Choroid plexus epithelial cell (primary cell): ENCODE results near the gene PPM1A.

ENCODE experiments used
- DNase-seq: peaks from one replicate; pipeline ENCODE4 v3.0.0-alpha.2; 2010; ENCODE audit warnings: low read depth
- H3K4me3 ChIP-seq: 2 replicates; pipeline ENCODE4 v1.5.1; 2011; ENCODE audit warnings: low read depth, mild to moderate bottlenecking, control low read depth, low read length, moderate library complexity
- TF ChIP-seq, protein P1 (sequence below): conservative IDR thresholded peaks from 2 replicates; pipeline ENCODE4 v1.5.1; 2011; ENCODE audit warnings: low read depth, mild to moderate bottlenecking, control low read depth, inconsistent platforms, low read length, moderate library complexity

PPM1A gene

DNA sequence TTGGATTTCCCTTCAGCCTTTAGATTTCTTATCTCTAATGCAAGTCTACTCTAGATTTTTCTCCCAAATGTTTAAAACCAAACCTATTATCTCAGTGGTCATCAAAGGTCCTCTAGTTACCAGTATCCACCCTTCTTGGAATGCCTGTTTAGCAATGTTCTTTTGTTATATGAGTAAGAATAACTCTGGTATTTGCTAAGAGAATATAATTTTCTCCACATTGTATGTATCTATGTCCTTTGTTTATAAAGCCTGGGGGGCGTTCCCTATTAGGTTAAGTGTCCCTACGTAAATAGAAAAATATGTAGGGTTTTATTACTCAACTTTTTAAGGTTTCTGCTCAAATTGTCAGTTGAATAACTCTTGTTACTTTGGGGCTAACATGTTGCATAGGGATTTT lies 27.3 kb downstream of the PPM1A start:
- DNase-seq: no peak
- TF ChIP-seq, protein P1, sequence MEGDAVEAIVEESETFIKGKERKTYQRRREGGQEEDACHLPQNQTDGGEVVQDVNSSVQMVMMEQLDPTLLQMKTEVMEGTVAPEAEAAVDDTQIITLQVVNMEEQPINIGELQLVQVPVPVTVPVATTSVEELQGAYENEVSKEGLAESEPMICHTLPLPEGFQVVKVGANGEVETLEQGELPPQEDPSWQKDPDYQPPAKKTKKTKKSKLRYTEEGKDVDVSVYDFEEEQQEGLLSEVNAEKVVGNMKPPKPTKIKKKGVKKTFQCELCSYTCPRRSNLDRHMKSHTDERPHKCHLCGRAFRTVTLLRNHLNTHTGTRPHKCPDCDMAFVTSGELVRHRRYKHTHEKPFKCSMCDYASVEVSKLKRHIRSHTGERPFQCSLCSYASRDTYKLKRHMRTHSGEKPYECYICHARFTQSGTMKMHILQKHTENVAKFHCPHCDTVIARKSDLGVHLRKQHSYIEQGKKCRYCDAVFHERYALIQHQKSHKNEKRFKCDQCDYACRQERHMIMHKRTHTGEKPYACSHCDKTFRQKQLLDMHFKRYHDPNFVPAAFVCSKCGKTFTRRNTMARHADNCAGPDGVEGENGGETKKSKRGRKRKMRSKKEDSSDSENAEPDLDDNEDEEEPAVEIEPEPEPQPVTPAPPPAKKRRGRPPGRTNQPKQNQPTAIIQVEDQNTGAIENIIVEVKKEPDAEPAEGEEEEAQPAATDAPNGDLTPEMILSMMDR: no peak
- H3K4me3 ChIP-seq: no peak overlapping the region

- TF ChIP-seq, protein P1: no peak
- no peak for DNase-seq
These were observed 28.7 kb downstream of the PPM1A start for GRCh38 chr14:60277605-60278190.

DNA sequence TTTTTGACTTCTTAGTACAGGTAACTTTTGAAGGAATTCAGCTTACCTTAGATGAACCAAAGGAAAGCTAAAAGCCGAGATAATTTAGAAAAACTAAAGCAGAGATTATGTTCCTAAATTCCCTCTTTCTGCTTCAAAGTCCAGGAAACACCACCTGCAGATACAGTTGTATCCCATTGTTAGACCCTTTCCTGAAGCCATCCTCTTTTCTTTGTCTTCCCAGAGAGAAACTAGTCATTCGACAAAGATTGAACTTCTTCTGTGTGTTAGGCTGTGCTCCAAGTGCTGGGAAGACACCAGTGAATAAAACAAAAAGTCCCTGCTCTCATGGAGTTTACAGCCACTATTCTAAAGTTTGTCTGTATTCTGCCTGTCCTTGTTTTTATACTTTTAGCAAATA lies 29.3 kb downstream of the PPM1A start:
- H3K4me3 ChIP-seq: no peak overlapping the region
- TF ChIP-seq, protein P1: no peak
- DNase-seq: no peak

More at GRCh38 chr14:60277605-60278190, 28.7 kb downstream of the PPM1A start:
- H3K4me3 ChIP-seq: no peak overlapping the region

GRCh38 chr14:60287452-60287851 lies 38.4 kb downstream of the PPM1A start:
- no peak overlapping the region for H3K4me3 ChIP-seq
- TF ChIP-seq, protein P1: no peak

GRCh38 chr14:60288279-60288678 lies 39.3 kb downstream of the PPM1A start:
- no peak for DNase-seq
- TF ChIP-seq, protein P1: no peak
- H3K4me3 ChIP-seq: no peak overlapping the region

More at GRCh38 chr14:60287452-60287851, 38.4 kb downstream of the PPM1A start:
- no peak for DNase-seq

DNA sequence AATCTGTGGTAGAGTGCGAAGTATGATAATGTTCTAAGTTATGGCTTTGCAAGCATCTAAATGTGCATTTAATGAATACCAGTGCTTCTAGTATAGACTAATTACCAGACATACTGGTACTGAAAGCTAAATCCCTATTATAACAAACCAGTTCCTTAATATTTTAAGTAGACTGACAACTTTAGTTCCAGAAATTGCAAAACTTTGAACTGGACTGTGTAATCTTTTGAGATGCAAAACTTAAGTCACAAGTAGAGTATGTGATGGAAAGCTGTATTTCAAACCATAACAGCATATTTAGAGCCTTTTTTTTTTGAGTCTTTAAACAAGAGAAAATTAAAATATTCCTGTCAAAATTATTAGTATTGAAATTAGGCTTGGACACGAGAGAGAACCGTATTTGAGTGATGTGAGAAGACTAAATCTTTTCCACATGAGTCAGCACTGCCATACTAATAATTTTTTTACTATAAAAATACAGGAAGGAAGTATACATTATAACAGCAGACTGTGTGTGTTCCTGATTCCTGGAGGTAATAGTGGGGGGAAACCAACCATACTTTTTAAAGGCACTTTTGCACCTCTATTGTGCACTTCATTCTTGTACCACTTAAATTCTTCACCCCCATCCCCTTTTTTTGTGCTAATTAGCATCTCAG lies 45.5 kb downstream of the PPM1A start:
- no peak overlapping the region for H3K4me3 ChIP-seq
- TF ChIP-seq, protein P1: no peak
- DNase-seq: peak; percentile 26

DNA sequence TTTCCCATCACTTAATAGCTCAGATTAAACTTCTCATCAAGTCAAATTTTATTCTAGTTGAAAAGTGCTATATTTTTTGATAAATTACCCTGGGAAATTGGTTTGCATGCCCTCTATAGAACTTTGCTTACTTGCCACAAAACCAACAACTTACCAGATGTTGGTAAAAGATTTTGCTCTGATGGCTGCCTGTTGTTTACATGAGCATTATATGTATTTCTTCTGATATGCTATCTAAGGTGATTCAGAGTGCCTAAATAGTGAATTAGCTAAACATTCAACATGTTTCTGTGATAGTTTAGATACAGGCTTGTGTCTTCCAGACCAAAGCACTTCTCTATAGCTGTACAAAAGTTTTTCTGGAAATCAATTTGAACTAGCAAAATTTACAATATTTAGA lies 51.0 kb downstream of the PPM1A start:
- no peak overlapping the region for H3K4me3 ChIP-seq
- TF ChIP-seq, protein P1: no peak
- DNase-seq: no peak
